GM19455 (cell line): ENCODE results near the gene DNAJC6.

Experiments
- ATAC-seq: cut with Tn5 transposase; IDR thresholded peaks from one replicate; pipeline ENCODE4 v1.9.1; 2021; ENCODE audit not compliant: unreplicated experiment

Gene DNAJC6

DNA sequence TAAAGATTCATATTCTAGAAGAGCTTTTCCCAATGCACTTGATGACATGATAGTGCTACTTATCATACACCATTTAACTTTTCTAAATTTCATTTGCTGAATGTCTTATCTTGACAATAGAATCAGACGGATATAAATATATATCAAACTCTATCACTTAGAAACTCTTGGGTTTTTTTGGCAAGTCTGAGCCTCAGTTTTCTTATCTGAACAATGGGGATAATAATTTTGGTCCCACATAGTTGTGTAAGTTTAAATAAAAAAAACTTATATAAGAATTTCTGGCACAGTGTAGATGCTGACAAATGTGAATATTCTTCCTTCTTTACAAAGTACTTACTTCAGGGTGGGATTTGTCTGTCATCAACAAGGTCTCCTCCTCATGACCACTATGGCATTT is 89.7 kb downstream of the DNAJC6 start:
- no peak for ATAC-seq

DNA sequence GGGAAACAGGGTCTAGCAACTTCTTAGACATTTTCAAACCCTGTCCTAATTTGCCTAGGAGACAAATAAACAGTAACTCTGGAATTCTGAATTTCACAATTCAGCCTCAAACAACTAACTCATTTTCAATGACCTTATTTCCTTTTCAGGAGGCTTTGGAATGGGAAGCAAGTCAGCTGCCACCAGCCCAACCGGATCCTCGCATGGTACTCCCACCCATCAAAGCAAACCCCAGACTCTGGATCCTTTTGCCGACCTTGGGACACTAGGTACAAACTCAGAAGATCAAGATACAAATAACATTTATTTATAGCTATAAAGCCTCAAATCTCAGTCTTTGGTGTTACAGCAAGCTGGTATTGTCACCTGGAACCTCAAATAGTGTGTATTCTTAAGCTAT is 92.3 kb downstream of the DNAJC6 start:
- no peak for ATAC-seq

DNA sequence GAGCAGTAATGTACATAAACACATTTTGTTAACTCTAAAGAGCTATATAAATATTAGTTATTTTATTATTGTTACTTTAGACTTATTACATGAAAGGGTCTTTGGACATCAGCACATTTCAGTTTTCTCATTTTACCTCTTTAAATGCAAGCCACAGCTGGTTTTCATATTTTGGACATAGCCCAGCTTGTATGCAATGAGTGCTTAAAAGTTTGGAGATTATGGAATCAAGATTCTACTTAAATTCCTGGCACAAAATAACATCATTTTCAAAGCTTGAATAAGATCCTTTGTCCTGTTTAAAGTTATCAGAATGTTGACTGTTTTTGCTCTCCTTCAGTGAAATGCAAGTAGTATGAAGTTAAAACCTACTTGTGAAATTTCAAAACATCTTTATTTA is 95.6 kb downstream of the DNAJC6 start:
- no peak for ATAC-seq

DNA sequence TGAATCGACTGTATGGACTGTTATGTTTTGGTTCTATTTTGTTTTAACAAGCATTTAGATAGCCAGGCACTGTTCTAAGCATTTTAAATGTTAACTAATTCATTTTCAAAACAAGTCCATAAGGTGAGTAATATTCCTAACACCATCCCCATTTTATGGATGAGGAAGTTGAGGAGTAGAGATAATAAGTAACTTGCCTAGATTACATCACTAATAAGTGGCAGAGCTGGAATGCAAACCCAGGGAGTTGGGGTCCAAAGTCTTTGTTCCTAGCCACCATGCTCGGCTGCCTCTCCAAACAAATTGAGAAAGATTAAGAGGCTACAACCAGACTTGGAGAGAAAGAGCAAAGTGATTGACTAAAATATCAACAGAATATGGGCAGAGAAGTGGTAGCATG is 98.5 kb downstream of the DNAJC6 start:
- ATAC-seq = no peak

DNA sequence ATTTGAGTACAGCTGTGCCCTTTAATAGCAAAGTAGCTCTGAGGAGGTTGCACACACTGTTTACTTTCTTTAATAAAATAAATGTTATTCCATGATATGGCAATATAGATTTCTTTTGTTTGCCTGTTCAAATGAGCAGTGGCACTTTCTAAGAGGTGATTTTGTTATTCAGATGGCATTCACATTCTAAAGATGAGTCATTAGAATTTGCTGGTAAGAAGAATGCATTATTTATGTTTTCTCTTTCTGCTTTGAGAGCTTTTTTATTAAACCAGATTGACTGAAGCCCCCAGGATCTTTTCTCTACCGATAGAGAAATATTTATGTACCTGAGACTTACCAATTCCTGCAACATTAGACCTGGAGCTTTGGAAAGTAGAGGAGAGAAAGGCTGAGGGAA is 100.0 kb downstream of the DNAJC6 start:
- ATAC-seq = no peak

DNA sequence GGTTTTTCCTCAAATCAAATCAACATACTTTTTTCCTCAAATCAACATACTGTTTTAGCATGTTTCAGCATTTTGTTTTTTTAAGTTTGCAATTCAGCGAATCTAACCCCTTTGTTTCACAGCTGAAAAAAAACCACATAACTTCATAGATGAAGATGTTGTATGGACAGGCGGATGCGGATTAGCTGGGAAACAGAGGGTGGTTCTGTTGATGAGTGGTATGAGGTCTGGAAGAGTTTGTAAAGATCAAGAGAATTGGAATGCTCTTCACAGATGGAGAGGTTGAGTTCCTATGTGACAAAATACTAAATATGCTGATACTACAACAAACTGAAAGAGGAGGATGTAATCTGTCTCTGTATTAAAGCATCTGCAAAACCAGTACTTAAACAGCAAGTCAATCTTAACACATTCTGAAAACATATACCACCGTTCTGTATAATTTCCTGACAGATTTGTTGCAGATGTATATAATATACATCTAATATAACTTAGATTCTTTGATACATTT is 100.5 kb downstream of the DNAJC6 start:
- ATAC-seq = no peak

DNA sequence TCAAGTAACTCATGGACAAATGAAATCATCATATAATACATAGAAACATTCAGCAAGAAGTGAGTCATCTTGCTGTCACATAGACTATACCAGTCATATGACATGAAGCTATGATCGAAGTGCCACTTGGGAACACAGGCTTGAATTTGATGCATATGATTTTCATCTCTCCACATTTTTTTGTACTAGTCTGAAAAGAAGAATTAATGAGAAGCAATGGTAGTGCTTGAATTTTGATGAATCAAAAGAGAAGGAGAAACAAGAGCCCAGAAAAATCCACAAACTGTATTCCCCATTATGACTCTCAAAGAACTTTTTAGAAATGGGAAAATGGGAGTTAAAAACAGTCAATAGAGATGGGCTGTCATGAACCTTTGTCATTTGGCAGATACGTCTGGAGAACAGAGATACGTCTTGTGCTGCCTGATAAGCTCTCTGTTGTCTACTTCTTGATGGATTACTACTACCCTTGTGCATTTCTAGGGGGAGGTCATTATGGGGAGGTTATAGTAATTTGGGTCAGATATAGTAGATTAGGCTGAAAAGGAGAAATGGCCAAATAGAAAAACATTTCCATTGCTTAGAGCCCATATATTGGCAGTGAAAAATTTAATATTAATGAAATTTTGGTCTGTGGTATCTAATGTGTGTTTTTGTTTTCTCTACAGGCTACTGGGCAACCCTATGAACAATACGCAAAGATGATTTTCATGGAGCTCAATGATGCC is 103.1 kb downstream of the DNAJC6 start:
- no peak for ATAC-seq

DNA sequence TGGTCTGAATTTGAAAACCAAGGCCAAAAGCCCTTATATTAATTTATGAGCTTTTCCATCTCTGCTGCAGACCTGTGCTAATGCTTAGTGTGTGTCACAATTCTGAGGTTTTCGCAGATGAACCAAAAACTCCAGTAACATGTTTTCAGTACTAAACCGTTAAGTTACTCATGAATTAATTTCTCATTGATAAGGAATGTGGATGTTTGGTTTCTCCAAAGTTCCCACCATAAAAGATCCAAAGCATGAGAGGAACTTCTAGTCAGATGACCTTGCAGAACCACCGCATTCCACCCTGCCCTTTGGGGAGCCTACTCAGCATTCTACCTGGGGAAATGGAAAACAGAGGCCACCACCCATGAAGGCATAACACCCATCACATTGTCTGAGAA is 103.6 kb downstream of the DNAJC6 start:
- no peak for ATAC-seq

DNA sequence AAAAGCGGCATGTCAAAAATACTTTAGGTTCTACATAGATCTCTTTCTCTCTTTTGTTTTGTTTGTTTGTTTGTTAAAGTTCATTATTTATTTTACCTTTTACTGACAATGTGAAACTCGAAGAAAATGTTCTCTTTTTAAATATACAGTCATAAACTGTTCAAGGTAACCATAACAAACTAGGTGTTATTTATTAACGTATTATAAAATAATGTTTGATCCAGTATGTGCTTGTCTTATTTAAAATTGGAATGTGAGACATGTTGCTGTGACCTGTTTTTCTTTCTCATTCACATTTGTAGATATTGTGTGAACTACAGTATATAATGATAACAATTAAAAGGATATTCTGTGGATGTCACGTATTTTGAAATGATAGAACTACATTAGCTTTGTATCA is 105.2 kb downstream of the DNAJC6 start:
- ATAC-seq = no peak

DNA sequence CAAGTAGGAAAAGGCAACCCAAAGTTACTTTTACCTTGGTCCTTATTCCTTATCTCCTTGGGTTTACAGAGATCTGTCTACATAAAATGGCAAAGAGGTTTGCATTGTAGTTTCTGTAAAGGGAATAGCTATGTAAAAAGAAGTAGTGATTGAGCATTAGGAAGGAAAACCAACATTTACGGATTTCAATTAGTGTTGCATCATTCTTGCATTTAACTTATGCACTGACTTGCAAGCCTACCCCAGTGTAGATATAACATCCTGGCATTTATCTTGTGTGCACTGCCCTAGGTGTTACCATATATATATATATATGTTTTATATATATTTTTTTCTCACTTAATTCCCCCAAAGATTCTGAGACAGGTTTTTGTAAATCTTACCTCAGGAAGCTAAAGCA is 107.4 kb downstream of the DNAJC6 start:
- no peak for ATAC-seq

DNA sequence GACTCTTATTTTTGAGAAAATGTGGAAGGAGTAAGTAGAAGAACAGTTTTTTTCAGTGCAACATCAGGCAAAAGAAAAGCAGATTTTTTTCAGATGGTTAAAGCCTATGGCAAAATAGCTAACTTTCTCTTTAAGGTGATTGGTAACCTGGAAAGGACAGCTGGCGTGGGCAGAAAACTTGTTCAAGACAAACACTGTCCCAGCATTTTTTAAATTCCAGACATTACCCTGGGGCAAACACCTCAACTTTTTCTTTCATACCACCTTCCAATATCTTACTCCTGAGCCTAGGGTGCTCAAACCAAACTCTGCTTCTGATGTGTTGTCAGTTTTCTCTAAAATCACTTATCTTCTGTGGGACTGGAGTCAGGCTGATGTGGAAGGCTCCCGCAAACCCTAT is 108.4 kb downstream of the DNAJC6 start:
- ATAC-seq = no peak

DNA sequence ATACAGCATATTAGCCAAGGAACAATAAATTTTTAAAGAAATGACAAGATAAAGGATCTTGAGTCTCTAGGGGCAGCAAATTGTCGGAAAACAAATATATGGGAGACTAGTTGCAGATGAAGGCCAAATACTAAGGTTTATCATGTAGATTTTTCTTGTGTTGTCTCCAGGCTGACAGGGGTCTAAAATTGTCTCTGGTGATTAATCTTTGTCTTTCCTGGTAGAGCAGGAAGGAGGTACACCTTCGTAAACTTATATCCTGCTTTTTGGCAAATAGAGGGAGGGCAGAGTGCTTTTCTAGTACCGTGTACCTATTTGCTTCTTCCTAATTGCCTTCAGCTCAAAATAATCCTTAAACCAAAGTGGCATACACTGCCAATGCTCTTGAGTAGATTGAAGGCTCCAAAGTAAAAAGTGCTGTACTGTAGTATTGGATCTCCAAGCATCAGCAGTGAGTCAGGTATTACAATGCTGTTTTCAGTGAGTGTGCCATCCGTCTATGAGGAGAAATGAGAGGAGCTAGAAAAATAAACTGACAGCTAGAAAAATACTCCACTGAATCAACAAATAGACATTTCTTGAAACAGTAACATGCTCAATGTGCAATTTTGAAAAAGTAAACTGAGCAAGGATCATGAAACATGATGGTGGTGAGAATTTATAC is 109.3 kb downstream of the DNAJC6 start:
- no peak for ATAC-seq

DNA sequence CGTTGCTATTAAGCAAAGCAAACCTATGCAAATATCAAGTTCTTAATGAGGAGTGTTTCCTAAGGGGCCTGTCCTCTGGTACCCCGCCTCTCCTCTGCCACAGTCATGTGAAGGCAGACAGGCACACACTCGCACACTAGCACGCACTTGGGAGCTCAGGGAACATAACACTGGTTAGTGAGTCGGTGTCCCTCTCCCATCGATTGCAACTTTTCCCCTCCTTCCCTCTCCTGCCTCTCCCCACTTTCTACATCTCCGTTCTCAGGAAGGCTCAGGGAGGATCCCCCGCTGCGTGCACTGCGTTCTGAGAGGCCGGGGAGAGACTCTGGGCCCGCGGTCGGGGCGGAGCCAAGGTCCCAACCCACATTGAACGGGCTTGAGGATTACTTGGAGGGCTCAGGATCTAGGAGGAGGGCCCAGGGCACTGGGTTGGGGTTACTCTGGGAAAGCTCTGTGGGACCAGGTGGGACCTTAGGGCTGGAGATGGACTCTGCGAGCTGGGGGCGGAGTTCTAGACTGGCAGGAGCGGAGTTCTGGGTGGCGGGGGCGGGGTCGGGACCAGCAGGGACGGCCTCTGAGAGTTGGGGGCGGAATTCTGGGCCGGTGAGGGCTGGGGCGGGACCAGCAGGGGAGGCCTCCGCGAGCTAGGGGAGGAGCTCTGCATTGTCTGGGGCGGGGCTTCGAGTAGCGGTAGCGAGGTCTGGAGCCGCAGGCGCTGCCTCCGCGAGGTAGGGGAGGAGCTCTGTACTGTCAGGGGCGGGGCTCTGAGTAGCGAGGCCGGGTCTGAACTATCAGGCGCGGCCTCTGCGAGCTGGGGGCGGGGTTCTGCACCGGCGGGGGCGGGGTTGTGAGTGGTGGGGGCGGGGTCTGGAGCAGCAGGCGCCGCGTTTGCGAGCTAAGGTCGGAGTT is 110.6 kb downstream of the DNAJC6 start:
- peak; percentile 92 for ATAC-seq

DNA sequence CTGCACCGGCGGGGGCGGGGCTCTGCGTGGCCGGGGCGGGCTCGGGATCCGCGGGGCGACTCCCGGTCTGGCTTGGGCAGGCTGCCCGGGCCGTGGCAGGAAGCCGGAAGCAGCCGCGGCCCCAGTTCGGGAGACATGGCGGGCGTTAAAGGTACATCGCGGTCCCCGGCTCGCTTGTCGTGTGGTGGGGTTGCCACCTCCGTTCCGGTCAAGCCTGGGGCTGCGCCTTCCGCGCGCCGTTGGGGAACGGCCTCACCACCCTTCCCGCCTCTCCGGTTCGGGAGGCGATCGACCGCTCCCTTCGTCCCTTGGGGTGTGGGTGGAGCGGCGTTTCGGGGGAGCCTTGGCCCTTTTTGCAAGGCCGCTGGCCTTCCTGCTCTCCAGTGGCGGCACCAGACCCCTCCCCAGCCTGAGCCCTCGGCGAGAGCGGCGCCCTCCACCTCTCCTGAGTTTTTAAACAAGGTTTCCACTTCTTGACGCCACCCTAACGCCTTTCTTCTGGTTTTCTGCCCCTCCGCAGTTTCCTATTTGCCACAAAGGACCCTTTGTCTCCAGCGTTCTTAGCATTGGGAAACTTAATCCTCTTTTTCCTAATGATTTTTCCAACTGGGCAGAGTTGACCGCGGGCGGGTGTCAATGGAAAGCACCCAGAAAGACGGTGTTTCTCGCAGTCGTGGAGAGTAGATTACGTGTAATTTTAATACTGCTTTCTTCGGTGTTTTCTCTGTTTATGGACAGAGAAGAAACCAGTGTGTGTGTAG is 111.4 kb downstream of the DNAJC6 start, which contains the start of the genes LEPR and LEPROT:
Gene LEPR (plus strand): TSS at position 79 of the 761 bp plus-strand sequence. CDS start 144,898 bp downstream, outside the sequence.
Gene LEPROT (plus strand): TSS at position 79 of the 761 bp plus-strand sequence. CDS start 57 bp downstream, at position 136.
- peak; percentile 53 for ATAC-seq

DNA sequence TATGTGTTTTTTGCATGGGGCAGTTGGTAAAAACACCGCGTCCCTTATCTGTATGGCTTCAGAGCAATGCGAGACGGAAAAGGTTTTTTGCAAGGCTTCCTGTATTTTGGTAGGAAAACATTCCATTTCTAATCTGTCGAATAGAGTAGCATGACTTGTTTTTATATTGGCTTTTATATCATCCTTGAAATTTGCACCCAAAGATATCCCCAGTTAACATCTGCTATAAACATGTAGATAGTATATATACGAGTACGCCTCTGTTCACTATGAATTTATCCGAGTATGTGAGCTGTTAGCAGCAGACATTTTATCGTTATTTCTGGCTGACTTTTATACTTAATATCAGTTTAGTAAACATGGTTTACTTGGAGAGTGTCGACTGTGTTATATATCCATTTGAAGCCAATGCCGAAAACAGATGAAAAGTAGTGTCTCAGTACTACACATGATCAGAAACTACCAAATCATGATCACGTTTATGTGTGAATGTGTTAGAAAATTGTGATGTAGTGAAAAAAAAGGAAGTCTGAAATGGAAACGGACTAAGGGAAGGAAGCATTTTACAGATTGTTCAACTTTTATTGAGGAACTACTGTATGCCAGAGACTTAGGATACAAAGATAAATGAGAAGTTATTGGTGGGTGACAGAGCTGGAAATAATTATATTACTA is 112.1 kb downstream of the DNAJC6 start:
- no peak for ATAC-seq

DNA sequence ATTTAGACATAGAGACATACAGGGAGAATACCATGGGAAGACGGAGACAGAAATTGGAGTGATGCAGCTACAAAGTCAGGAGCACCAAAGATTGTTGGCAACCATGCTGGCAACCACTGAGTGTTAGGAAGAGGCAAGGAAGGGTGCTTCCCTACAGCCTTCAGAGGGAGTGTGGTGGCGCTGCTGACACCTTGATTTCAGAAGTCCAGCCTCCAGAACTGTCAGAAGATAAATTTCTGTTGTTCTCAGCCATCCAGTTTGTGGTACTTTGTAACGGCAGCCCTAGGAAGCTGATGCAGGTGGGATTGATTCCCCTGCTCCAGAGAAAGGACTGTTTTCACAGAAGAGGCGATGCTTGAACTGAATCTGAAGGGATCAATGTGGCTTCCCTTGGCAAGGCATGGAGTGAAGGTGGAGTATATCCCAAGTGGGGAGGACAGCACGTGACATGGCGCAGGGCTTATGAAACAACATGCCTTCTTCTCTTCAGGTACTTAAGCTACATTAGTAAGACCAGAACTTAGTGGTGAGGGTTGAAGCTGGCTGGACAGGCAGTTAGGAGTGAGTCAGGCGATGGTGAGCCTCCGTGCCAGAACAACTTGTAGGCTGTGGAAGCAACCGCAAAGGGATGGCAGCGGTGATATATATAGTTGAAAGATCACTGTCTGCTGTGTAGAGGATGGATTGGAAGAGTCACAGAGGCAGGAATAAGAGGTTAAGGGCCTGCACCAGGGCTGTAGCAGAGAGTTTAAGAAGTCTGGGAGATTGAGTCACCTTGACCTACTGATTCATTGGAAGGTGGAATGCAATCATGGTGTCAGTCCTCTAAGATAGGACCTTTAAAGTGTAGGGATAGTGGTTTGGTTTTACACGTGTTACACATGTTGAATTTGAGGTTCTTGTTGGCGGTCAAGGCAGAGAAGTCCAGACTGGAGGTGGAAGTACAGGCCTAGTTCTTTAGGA is 113.2 kb downstream of the DNAJC6 start:
- no peak for ATAC-seq

DNA sequence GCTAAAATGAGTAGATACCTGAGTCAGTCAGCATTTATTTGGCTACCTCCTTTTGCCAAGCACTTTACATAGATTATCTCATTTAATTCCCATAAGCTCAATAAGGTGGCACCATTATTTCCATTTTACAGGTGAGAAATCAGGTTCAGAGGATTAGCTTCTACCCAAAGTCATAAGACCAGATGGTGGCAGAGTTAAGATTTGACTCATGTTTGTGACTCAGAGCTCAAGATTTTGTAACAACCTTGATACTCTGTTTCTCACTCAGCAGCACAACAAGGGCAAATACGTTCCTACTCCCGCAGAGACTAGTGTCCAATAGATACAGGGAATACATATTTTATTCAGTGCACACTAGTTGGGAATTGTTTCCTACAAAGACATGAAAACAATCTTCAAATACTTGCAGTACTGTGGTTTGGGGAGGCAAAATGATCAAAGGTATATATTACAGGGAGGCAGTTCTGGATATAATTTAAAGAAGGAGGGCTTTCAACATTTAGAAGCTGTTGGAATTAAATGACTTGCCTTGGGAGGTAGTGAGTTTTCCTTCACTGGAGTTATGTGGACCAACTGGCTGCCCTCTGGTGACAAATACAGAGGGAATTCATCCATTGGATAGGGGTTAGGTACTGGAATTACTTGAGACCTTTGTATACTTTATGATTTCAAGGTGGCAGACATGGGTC is 114.7 kb downstream of the DNAJC6 start:
- no peak for ATAC-seq

DNA sequence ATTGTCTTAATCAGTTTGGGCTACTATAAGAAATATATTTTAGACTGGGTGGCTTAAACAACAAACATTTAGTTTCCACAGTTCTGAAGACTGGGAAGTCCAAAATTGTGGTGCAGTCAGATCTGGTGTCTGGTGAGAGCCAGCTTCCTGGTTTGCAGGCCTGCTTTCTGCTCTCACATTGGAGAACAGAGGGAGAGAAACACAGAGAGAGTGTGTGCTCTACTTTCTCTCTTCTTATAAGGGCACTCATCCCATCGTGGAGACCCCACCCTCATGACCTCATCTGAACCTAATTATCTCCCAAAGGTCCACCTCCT is 115.2 kb downstream of the DNAJC6 start:
- ATAC-seq = no peak
